NCI-H2196 (cell line): ENCODE measurements around the gene ORAI3.
A peak's percentile ranks its signal among the peaks of the same experiment; 100 is the strongest.

Source experiments
- DNase-seq: peaks from one replicate; lab custom pipeline; 2025; ENCODE audit not compliant: unreplicated experiment; lab: John Stamatoyannopoulos, UW

The ORAI3 gene

DNA sequence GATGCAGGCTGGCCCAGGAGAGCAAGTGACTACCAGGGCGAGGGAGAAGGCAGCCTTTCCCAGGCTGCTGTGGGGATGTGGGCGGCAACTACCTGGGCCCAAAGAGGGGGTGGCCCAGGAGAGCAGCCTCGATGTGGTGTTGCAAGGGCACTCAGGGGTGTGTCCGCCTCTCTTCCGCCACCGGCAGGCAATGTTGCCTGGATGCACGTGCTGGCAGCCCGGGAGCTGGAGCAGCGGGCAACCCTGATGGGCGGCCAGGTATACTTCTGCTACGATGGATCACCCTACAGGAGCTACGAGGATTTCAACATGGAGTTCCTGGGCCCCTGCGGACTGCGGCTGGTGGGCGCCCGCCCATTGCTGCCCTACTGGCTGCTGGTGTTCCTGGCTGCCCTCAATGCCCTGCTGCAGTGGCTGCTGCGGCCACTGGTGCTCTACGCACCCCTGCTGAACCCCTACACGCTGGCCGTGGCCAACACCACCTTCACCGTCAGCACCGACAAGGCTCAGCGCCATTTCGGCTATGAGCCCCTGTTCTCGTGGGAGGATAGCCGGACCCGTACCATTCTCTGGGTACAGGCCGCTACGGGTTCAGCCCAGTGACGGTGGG is 38.8 kb downstream of the ORAI3 start:
- no peak for DNase-seq

DNA sequence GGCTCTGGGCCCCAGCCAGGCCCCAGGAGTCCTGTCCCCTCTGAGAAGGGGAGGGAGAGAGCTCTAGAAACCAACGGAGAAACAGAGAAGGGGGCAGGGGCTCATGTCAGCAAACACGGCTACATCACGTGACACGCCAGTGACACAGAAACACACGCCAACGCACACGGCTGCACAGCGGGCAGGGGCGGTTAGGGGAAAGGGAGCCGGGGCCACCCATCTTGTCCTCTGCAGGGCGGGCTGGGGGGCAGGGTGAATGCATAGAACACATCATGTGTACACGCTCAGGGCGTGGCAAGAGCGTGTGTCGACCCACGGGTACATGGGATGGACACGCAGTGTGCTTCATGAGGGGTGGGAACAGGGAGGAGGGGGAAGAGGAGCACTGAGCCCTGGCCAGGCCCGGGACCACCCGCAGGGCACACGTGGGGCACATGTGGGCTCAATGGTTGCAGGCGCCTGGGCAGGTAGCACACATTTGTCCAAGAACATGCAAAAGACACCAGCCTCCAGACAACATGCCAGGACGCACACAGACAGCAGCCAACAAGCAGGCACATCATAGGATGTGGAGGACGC is 40.7 kb downstream of the ORAI3 start:
- DNase-seq, result no peak

DNA sequence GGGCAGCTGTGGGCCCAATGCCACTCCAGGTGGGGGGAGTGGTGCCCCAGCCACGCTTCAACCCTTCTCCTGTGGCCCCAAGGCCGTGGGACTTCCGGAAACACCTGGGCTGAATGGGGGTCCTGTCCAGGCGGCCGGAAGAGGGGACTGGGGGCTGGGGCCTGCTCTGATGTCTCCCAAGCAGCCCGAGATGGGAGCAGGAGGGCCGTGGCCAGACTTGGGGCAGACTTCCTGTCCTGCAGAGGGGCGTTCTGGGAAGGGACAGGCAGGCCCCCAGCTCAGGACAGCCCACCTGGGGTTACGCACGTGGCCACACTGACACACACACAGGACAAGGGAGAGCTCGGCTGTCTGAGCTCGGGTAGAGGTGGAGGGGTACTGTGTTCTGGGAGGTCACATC is 41.2 kb downstream of the ORAI3 start:
- DNase-seq, result no peak

DNA sequence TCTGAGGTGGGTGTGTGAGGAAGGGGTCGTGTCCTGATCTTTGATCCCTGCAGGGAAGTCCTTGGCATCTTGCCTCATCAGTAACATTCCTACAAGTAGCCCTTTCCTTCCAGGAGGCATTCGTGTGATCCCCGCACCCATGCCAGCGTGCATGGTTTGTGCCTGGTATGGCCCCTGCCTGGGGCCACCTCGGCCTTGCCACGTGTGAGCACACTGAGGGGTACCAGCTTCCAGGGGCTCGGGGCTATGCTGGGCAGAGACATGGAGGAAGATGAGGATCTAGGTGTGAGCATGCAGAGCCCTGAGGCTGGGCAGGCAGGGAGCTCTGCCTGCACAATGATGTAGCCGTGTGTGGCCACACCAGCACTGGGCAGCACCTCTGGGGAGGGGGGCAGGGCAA is 42.2 kb downstream of the ORAI3 start:
- DNase-seq, result no peak

DNA sequence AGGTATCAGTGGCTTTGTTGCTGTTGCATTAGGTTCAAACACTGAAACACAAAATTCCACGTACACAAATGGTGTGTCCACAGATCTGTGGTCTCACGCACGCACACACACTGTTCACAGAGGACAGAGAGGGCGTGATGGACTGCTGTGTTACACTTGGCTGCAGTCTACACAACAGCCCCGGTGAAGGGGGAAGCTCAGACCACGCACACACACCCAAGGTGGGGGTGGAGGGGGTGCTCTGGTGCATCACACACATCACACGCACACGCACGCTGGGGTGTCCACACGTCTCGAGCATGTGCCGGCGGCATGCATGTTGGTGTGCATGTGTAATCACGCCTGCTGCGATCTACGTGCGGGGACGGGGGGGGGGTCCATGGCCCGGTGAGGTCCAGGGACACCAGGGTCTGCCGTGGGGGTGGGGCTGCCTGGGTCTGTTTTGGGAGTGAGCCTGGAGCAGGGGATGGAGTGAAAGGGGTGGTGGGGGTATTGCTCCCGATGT is 43.5 kb downstream of the ORAI3 start:
- DNase-seq, result no peak

DNA sequence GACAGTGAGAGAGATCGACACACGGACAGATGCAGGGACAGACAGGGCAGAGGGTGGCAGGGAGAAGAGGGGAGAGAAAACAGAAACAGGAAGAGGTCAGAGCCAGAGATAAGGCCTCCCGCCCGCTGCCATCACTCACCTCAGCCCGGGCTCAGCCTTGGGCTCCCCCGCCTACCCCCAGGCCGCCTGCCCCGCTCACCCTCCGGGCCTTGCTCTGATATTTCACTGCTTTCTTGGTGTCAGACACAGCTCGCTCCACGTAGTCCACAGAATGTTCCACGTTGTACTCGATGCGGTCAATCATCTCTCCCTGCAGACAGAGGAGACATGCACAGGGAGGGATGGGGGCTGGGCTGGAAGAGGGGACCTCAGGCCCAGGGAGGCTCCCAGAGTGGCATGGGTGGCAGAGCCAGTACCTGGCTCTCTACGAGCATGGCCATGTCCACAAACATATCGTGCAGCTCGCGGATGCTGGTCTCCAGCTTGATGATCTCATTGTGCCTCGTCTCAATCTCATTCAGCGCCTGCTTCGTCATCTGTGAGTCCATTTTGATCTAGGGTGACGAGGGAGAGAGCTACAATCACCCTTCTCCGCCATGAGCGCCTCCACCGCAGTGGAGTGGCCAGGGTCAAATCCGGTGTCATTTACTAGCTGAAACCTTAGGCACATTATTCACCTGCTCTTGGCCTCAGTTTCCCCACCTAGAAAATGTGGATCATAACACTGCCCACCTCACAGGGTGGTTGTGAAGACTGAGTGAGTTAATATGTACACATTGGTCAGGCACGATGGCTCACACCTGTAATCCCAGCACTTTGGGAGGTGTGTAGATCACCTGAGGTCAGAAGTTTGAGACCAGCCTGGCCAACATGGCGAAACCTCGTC is 44.3 kb downstream of the ORAI3 start:
- no peak for DNase-seq

DNA sequence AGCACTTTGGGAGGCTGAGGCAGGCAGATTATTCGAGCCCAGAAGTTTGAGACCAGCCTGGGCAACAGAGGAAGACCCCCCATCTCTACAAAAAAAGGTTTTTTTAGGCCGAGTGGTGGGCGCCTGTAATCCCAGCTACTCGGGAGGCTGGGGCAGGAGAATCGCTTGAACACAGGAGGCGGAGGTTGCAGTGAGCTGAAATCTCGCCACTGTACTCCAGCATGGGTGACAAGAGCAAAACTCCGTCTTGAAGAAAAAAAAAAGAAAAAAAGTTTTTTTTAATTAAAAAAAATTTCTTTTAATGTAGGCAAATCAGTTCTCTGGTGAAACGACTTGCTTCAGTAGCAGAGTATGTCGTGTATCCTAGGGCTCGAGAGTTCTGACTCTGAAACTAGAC is 47.1 kb downstream of the ORAI3 start:
- no peak for DNase-seq

DNA sequence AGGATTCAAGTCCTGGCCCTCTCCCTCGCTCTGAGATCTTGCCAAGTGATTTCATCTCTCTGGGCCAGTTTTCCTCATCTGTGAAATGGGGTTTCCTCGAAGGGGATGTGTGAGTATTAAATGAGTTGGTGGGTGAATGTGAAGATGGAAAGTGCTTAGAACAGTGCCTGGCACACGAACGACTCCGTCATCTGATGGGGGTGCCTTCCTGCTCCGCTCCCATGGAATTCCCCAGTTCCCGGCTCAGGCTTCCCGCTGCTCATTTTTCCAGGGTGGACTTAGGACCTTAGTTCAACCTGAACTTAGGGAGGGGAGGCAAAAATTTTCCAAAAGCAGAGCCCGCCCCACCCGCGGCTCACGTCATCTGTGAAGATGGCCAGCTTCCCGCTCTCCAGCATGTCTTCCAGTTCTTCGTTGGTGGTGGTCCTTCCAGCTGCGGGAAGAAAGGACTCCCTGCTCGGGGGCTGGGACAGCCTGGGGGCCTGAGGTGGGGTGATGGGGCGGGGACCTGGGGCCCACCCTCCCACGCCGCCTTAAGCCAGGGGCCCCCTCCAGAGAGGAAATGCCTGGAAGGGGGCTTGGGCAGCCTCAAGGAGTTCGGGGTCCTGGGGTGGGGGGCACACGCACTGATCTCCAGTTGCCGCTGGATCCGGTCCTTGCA is 47.6 kb downstream of the ORAI3 start:
- no peak for DNase-seq

DNA sequence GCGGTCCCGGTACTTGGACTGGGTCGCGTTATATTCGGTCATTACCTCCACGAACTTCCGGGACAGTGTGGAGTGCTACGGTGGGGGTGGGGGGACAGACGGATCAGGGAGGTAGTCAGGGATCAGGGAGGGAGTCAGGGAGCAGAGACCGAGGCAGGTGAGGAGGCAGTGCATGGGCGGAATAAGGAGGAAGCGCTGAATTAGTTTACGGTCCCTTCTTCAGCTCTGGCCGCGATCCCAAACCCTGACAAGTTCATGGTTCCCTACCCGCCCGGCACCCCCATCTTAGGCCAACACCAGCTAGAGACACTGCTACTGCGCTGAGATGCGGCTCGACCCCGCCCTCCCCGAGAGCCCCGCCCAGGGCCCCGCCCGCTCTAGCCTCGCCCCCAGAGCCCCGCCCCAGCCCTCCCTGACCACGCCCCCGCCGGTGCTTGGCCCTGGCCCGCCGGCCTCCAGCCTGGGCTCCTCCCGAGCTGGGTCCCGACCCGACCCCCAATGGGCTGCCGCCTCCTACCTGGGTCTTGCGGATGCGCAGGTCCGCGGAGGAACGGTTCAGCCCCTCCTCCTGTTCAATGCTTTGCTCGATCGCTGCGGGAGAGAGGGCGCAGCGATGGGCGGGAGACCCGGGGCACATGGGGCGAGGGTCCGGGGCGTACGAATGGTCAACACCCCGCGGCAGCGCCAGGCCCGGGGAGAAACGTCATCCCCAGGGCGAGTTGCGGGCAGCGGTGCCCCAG is 48.3 kb downstream of the ORAI3 start:
- peak; percentile 72 for DNase-seq

DNA sequence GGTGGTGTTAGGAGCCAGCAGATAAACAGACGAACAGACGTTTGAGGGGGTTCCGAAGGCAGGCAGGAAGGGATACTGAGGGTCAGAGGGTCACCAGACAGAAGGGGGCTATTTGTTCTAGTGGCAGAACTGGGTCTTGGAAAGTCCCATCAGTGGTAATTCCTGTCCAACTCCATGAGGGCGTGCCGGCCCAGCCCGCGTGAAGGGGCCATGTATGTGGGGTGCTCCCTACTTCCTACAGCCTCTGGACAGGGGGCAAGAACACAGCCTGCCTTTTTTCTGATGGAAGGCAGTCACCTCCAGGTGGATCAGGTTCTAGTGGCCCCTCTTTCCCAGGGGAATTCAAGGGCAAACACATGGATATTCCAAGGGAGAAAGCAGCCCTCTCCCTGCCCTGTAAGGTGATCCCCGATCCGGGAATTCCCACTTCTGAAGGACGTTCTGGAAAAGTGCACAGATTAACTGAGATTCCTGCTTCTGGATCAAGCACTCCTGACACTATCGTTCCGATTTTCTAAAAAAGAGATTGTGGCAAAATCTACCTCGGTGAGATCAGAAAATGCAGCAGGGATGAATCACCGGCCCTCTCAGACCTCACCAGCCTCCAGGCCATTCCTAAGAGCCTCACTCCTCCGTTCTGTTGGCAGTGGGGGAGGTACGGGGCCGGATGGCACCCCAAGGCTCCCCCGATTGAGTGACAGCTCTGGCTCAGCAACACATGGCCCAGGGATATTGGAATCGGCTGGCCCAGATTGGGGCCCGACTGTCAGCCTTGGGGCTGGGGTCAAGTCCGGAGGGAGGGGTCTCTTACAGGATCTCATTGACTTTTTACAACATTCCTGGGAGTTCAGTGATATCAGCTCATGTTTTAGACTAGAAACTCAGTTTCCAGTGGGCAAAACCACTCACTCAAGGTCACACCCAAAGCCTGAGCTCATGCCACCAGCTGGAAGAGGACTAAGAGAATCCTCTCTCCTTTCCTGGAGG is 49.1 kb downstream of the ORAI3 start:
- no peak for DNase-seq

DNA sequence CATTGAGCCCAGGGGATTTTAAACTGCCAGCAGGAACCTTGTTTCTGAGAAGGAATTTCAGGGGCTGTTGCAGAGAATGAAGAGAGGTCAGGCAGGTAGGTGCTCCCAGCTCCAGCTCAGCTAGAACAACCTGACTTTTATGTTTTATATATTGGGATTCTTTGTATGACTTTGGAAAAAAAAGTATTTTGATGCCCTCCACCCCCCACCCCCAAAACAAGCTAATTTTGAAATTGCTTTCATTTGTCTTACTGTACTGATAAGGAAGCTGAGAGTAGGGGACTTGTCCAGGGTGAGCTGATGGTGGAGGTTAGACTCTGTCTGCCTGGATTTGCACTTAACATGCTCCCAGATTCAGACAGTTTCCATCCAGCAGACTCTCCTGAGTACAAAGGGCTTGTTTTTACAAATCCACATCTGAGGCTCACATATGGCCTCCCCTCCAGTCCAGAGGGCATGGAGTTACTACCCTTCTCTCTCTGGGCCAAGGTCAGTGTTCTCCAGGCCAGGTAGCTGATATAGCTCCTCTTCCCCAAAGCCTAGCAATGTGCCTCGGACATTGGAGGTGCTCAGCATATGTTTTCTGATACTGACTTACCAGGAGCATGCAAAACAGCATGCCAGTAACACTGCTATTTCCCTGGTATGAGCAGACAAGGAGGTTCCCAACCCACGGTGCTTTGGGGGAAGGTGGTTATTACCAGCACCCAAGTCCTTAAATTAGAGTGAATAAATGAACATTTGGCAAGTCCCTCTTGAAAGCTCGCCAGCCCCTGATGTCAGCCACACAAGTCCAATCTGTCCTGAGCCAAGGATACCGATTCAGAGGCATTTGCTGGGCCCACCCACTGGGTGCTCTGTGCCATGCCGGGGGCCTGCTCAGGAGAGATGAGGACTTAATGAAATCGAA is 50.2 kb downstream of the ORAI3 start:
- DNase-seq, result no peak

DNA sequence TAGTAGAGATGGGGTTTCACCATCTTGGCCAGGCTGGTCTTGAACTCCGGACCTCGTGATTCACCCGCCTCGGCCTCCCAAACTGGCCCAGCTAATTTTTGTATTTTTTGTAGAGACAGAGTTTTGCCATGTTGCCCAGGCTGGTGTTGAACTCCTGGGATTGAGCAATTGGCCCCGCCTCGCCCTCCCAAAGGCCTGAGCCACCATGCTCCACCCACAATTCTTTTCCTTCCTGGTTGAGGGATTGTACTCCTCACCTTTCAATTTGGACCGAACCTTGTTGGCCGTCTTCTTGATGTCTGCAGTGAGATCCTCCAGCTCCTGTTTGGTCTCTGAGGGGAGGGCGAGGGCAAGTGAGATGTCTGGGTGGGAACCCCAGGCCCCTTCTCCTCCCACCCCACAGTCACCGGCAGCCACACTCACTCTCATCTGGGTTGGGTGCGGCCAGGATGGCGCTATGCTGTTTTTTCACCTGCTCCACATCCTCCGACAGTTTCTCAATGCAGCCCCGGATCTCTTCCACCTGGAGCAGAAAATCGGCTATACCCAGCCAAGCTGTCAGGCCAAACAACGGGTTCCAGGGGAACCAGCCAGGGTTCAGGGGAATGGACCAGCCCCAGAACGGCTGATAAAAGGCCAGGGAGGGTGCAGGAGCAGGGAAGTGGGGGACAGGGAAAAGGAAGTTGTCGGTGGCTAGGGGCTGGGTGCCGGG is 52.0 kb downstream of the ORAI3 start:
- no peak for DNase-seq

DNA sequence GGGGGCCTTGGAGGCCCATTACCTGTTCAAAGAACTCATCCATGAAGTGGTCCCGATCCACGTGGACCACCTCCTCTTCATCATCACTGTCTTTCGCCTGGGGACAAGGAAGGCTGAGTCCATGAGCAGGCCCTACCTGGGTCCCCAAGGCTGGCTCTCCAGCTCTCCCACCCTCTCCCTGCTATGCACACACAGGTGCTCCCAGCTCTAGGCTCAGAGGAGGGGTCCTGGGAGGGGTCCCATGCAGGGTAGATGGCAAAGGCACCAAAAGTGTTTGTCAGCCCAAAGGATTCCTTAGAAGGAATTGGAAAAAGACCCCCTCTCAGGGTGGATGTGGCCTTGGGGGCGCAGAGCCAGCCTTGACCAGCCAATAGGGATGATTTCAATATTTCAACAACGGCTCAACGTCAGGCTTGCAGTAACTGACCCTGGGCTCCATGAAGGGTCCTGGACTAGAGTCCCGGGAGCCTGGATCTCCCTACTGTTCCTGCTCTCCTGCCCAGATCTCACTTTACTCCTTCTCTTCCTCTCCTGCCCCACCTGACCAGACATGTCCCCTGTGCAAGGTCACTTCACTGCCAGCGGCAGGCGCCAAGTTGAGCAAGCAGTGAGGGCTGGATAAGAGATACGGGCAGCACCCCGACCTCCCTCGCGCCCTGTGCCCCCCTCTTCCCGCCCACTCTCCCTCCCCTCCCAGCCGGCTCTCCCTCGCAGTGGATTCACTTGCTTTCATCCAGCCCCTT is 52.8 kb downstream of the ORAI3 start:
- DNase-seq, result no peak

DNA sequence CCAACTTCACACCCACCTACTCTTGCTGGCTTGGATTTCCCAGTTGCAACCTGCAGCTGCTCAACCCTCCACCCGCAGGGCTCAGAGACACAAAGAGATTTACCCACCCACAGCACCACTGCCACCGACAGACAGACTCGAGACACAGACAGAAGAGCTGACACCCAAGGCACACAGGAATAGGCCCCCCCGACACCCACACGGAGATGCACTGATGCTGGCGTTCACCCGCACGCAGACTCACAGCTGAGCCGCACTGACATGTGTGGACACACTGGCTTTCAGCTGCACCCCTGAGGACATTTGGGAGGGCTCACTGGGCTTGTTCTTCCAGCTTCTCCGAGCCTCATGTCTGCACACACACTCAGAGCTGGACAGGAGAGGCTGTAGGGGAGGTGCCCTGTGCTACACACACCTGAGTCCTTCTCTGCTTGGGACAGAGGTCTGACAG is 53.4 kb downstream of the ORAI3 start:
- DNase-seq, result no peak

DNA sequence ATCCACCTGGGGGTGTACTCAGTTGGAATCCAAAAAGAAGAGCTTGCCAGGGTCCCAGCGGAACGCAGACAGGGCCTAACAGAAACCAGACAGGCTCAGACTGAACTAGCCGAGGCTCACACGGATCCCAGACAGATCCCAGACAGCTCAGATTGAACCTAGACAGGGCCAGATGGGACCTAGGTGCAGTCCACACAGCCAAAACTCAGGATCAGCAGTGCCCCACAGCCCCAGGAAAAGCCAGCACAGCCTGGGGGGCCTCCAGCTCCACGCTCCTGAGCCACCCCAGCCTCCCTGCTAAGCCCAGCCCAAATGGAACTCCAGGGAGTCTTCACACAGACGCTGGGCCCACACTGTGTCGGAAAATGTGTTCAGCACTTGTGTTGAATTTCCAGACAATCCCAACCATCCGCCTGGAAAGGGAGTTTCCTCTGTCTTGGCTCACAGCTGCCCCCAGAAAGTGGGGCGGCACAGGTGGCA is 54.0 kb downstream of the ORAI3 start:
- no peak for DNase-seq

DNA sequence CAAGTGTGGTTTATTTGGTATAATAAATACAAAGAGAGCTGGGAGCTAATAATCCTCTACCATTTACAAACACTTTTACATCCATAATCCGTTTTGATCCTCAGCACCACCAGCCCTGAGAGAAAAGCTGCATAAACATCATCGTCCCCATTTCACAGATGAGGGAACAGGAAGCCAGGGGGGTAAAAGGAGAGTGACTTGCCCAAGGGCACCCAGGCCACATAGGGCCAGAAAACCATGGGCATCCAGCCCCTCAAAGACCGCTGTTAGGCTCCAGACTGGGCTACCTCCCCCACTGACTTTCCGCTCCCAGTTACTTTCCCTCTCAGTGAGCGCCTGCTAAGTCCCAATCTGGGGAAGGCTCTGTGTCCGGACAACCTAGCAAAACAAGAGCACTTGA is 54.9 kb downstream of the ORAI3 start:
- DNase-seq, result no peak
